Pericardium fibroblast (primary cell): Measurements from ENCODE around the gene ZNF653. TPM values are rescaled to one million over a fixed set of nuclear protein-coding genes. Genes with fewer than 3 reads are reported as not detected.

Source experiments
- total RNA-seq: library from RNA; depleted of rRNA; stranded (reverse); fragments of >200 nt; gene quantifications from 2 replicates; pipeline ENCODE4 v1.2.3, GENCODE V29; 2015

Gene ZNF653, protein sequence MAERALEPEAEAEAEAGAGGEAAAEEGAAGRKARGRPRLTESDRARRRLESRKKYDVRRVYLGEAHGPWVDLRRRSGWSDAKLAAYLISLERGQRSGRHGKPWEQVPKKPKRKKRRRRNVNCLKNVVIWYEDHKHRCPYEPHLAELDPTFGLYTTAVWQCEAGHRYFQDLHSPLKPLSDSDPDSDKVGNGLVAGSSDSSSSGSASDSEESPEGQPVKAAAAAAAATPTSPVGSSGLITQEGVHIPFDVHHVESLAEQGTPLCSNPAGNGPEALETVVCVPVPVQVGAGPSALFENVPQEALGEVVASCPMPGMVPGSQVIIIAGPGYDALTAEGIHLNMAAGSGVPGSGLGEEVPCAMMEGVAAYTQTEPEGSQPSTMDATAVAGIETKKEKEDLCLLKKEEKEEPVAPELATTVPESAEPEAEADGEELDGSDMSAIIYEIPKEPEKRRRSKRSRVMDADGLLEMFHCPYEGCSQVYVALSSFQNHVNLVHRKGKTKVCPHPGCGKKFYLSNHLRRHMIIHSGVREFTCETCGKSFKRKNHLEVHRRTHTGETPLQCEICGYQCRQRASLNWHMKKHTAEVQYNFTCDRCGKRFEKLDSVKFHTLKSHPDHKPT
- 3.6 and 3.9 TPM in 2 replicates for total RNA-seq

GRCh38 chr19:11505504-11506100 lies at the start of gene ZNF653:
Gene ZNF653 (minus strand): TSS chr19:11505839. CDS start chr19:11505786, 53 bp downstream.

GRCh38 chr19:11538232-11539036 lies 32.8 kb upstream of the ZNF653 start, which contains the start of gene CNN1:
Gene CNN1 (plus strand): TSS chr19:11538851. CDS start chr19:11538928, 77 bp downstream.

DNA sequence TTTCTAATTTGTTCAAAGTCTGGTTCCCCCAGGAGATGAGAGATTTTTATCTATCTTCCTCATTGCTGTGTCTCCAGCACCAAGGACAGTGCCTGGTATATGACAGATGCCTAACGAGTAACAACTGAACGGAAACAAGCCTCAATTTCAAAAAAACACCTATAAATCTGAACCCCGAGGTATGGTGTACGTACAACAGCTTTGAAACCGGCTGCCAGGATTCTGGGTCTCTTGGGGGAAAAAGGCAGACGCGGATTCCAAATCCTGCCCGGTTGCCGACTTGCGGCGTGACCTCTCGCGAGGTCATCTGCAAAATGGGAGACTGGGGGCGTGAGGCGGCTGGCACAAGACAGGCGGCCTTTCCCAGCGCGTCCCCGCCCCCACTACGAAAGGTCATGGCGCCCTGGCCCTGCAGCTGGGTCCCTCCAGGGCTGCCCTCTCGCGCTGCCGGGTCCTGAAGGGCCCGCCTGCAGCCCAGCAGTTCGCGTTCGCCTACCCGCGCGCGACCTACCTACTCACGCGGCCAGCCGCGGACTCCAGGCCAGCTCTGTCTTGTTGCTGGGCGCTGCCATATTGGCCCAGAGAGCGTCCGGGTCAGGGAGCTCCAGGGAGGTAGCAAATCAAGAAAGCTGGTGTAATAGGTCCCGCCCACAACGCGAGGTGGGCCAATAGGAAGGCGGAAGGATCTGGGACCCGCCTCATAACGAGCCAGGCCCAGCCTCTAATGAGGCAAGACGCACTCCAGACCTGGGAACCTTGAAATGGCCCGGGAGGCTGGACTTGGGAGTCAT lies 23.1 kb upstream of the ZNF653 start, which contains the start of gene ECSIT:
ECSIT (minus strand) TSS at position 584 of the 791 bp plus-strand sequence. CDS start 9,964 bp downstream, outside the sequence.

DNA sequence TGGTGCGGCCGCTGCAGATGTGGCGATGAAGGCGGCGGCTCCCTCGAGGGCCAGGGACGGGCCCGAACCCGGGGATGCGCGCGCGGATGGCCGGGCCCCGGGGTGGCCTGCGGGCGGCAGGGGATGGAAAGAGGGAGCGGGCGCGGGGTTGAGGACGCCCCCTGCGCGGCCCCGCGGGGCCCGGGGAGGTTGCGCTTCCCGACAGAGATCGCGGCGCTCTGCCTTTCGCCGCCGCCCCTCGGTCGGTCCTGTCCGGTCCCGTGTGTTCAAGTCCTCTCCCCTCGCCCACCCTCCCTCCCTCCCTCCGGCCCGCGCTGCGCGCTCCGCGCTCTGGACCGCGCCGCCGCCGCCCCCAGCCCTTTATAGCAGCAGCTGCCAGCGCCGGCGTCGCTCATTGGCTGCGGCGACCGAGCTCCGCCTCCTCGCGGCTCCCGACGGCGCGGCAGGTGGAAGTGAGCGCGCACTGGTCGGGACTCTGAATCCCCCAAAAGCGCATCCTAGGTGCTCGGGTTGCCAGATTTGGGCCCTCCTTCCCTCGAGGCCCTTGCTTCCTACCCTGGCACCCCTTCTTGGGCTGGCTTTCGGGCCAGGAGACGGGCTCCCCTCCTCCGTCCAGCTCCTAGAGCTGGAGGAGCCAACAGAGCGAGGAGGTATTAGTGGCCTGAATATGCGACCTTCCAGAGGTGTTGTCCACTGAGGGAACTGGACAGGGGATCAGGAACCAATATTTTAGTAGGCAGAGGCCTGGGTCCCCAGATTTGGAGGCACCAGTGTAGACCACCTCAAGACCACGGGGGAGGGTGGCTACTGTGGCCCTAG lies 24.7 kb downstream of the ZNF653 start, which contains the start of gene ELAVL3:
ELAVL3 (minus strand) TSS at position 332 of the 819 bp plus-strand sequence. CDS start 438 bp downstream, outside the sequence.

GRCh38 chr19:11435057-11435832 lies 70.4 kb downstream of the ZNF653 start, which contains the start of the genes ODAD3 and PRKCSH:
Gene ODAD3 (minus strand): TSS chr19:11435121. CDS start chr19:11435016, 105 bp downstream.
Gene PRKCSH (plus strand): TSS chr19:11435635. CDS start chr19:11436118, 483 bp downstream.

Other genes with a start within 250 kb of the ZNF653 start
- 13.5 and 20.3 TPM in 2 replicates for gene DOCK6, start 243.3 kb downstream of the ZNF653 start, total RNA-seq
- gene TSPAN16, start 209.7 kb downstream of the ZNF653 start, total RNA-seq, result not detected in 2 replicates
- 9.9 and 14.2 TPM in 2 replicates for gene RAB3D, start 166.2 kb downstream of the ZNF653 start, total RNA-seq
- 80.3 and 137 TPM in 2 replicates for gene TMEM205, start 159.6 kb downstream of the ZNF653 start, total RNA-seq
- gene CCDC159, start 159.3 kb downstream of the ZNF653 start, total RNA-seq, result 10.4 and 23.8 TPM in 2 replicates
- 33.5 and 50.5 TPM in 2 replicates for gene PLPPR2, start 150.4 kb downstream of the ZNF653 start, total RNA-seq
- gene SWSAP1, start 131.2 kb downstream of the ZNF653 start, total RNA-seq, result 1.2 and 3.9 TPM in 2 replicates
- gene EPOR, start 121.5 kb downstream of the ZNF653 start, total RNA-seq, result 5.9 and 8.8 TPM in 2 replicates
- 0.12 TPM in 1 of 2 replicates, not detected in the other for gene RGL3, start 86.5 kb downstream of the ZNF653 start, total RNA-seq
- 0.09 and 0.23 TPM in 2 replicates for gene ODAD3, start 70.7 kb downstream of the ZNF653 start, total RNA-seq
- gene PRKCSH, start 70.2 kb downstream of the ZNF653 start, total RNA-seq, result 238 and 256 TPM in 2 replicates
- gene ELAVL3, start 24.8 kb downstream of the ZNF653 start, total RNA-seq, result not detected in 2 replicates
- gene ECSIT, start 23.3 kb upstream of the ZNF653 start, total RNA-seq, result 39.7 and 61.2 TPM in 2 replicates
- 12.2 and 33.3 TPM in 2 replicates for gene CNN1, start 33.0 kb upstream of the ZNF653 start, total RNA-seq
- gene ELOF1, start 53.4 kb upstream of the ZNF653 start, total RNA-seq, result 42.6 and 44.1 TPM in 2 replicates
- gene ACP5, start 71.8 kb upstream of the ZNF653 start, total RNA-seq, result not detected in 2 replicates
- 9.4 and 9.5 TPM in 2 replicates for gene ZNF627, start 91.6 kb upstream of the ZNF653 start, total RNA-seq
- 0.85 and 2.7 TPM in 2 replicates for gene ZNF823, start 233.1 kb upstream of the ZNF653 start, total RNA-seq